ENCODE data around the gene PPFIA2.

DNA sequence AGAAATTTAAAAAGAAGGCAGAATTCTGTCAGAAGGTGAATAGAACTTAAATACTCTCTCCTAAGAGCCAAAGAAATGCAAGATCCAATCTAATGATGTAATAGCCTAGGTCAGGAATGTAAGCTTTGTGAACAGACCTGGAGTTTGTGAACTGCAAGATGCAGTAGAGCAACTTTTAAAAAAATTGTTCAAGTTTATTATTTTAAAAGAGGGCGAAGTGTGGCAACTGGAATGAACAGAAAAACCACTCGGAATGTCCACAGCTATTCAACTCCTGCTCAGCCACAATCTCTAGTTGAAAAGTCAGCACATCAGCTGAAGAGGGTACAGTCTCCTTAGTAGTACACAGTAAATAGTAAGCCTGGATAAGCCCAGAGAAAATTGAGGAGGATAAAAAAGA lies 228.8 kb downstream of the PPFIA2 start:
- TF ChIP-seq, protein P1, sequence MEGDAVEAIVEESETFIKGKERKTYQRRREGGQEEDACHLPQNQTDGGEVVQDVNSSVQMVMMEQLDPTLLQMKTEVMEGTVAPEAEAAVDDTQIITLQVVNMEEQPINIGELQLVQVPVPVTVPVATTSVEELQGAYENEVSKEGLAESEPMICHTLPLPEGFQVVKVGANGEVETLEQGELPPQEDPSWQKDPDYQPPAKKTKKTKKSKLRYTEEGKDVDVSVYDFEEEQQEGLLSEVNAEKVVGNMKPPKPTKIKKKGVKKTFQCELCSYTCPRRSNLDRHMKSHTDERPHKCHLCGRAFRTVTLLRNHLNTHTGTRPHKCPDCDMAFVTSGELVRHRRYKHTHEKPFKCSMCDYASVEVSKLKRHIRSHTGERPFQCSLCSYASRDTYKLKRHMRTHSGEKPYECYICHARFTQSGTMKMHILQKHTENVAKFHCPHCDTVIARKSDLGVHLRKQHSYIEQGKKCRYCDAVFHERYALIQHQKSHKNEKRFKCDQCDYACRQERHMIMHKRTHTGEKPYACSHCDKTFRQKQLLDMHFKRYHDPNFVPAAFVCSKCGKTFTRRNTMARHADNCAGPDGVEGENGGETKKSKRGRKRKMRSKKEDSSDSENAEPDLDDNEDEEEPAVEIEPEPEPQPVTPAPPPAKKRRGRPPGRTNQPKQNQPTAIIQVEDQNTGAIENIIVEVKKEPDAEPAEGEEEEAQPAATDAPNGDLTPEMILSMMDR (IDR thresholded peaks at IDR 0.05) = no peak
- TF ChIP-seq POLR2A (IDR thresholded peaks at IDR 0.05) = no peak
